Endothelial cell of umbilical vein (primary cell): ENCODE measurements around the gene H2AZ1. TPM values are rescaled to one million over a fixed set of nuclear protein-coding genes. Genes with fewer than 3 reads are reported as not detected.
A peak's percentile ranks its signal among the peaks of the same experiment; 100 is the strongest.

ENCODE experiments used
- Bru-seq: library from RNA; stranded (reverse); fragments of 400-500 nt; gene quantifications from one replicate; lab custom pipeline; 2021; lab: Mats Ljungman, UMichigan
- BruChase-seq, 2 experiments: library from RNA; stranded (reverse); fragments of 400-500 nt; gene quantifications; one replicate each; lab custom pipeline; 2021; lab: Mats Ljungman, UMichigan
- BruUV-seq: library from RNA; stranded (reverse); fragments of 400-500 nt; replicated peaks from 2 replicates; lab custom pipeline; 2021; lab: Mats Ljungman, UMichigan
- CTCF ChIA-PET: fragments of 300-600, 350-600 bp; sonication (Branson Sonifier 250); formaldehyde crosslinking; loops from one replicate; lab custom pipeline; 2021; ENCODE audit warnings: antibody characterized with exemption, inconsistent platforms; lab: Charles Lee
- POLR2A ChIA-PET: fragments of 300-600, 350-600 bp; sonication (Branson Sonifier 250); formaldehyde crosslinking; loops from one replicate; lab custom pipeline; 2021; ENCODE audit warnings: antibody characterized with exemption, inconsistent platforms; lab: Charles Lee
- DNase-seq: peaks from one replicate; pipeline ENCODE4 v3.0.0-alpha.2; 2011; ENCODE audit warnings: low read depth, low spot score
- FAIRE-seq: peaks from 2 replicates; lab custom pipeline; 2011; peaks lifted over from hg19 to GRCh38; lab: Jason Lieb, UNC
- H2AFZ ChIP-seq: 2 replicates; pipeline ENCODE4 v1.6.0; 2012; ENCODE audit warnings: low read depth, low read length, control low read depth, inconsistent platforms
- H3K27ac ChIP-seq: 2 replicates; pipeline ENCODE4 v1.5.1; 2011; ENCODE audit warnings: low read depth, mild to moderate bottlenecking, control low read depth, low read length, moderate library complexity; ENCODE audit not compliant: insufficient read depth
- H3K27me3 ChIP-seq, 2 experiments: 2 replicates each; pipeline versions ENCODE4 v1.6.0 to v1.6.1; 2011; ENCODE audit warnings: low read length in 2 of 2, mixed read lengths in 1 of 2; ENCODE audit not compliant: control insufficient read depth in 2 of 2, insufficient read depth in 2 of 2
- H3K36me3 ChIP-seq, 2 experiments: 2 replicates in 1 of 2; 3 replicates in 1 of 2; pipeline ENCODE4 v1.5.1; 2011; ENCODE audit warnings: low read length in 2 of 2, mild to moderate bottlenecking in 1 of 2, moderate library complexity in 1 of 2; ENCODE audit not compliant: control insufficient read depth in 2 of 2, insufficient read depth in 2 of 2; ENCODE audit errors: extremely low read depth in 1 of 2
- H3K4me1 ChIP-seq: 3 replicates; pipeline ENCODE4 v1.5.1; 2011; ENCODE audit warnings: mild to moderate bottlenecking, low read length; ENCODE audit not compliant: control insufficient read depth, insufficient read depth; ENCODE audit errors: extremely low read depth
- H3K4me2 ChIP-seq: 2 replicates; pipeline ENCODE4 v1.6.1; 2011; ENCODE audit warnings: low read length, control low read depth, mixed read lengths; ENCODE audit not compliant: insufficient read depth
- H3K4me3 ChIP-seq, 3 experiments: fragments of 200-600 bp in 1 of 3; sonication (generic), shearing (Covaris generic) in 1 of 3; replicated peaks in 1 of 3; 2 replicates each; pipeline ENCODE4 v1.5.1; 2011 to 2016; ENCODE audit warnings: control low read depth in 3 of 3, low read length in 3 of 3, mild to moderate bottlenecking in 2 of 3, inconsistent platforms in 1 of 3, low read depth in 1 of 3, moderate library complexity in 1 of 3; ENCODE audit not compliant: insufficient read depth in 1 of 3
- H3K79me2 ChIP-seq: 2 replicates; pipeline ENCODE4 v1.6.0; 2012; ENCODE audit warnings: low read length, inconsistent platforms; ENCODE audit not compliant: control insufficient read depth, insufficient read depth
- H3K9ac ChIP-seq: replicated peaks from 2 replicates; pipeline ENCODE3; 2011; ENCODE audit warnings: low read length, control low read depth; ENCODE audit not compliant: insufficient read depth; ENCODE audit errors: extremely low read depth
- H3K9me1 ChIP-seq: replicated peaks from 3 replicates; pipeline ENCODE4 v1.6.0; 2011; ENCODE audit warnings: mild to moderate bottlenecking, low read length; ENCODE audit not compliant: control insufficient read depth, insufficient read depth; ENCODE audit errors: extremely low read depth
- H3K9me3 ChIP-seq: replicated peaks from 2 replicates; pipeline ENCODE4 v1.5.1; 2012; ENCODE audit warnings: low read length, inconsistent platforms; ENCODE audit not compliant: control insufficient read depth, insufficient read depth
- H4K20me1 ChIP-seq: replicated peaks from 2 replicates; pipeline ENCODE3; 2011; ENCODE audit warnings: mild to moderate bottlenecking, low read length; ENCODE audit not compliant: control insufficient read depth, insufficient read depth; ENCODE audit errors: extremely low read depth
- MYC ChIP-seq: IDR thresholded peaks from one replicate; pipeline ENCODE4 v1.6.1; 2011; ENCODE audit warnings: mild to moderate bottlenecking, low read depth, low read length
- POLR2A ChIP-seq: IDR thresholded peaks from 2 replicates; pipeline ENCODE4 v1.6.1; 2012; ENCODE audit warnings: low read depth, mild to moderate bottlenecking, control low read depth, low read length
- POLR2AphosphoS5 ChIP-seq: IDR thresholded peaks from 2 replicates; pipeline ENCODE4 v1.6.1; 2012; ENCODE audit warnings: low read depth, mild to moderate bottlenecking, control low read depth, low read length, moderate library complexity; ENCODE audit not compliant: insufficient read depth
- dilution Hi-C: fragments of 300-500 bp; cut with MboI; formaldehyde crosslinking; loops from one replicate; pipeline ENCODE4 v1.15.0; 2019; ENCODE audit warnings: low sequenced_read_pairs; ENCODE audit not compliant: extremely low pct_ligation_motif_present
- intact Hi-C: fragments of 100-400 bp; cut with micrococcal nuclease; formaldehyde crosslinking; loops from one replicate; pipeline ENCODE4 v1.10.0; 2022
- long read RNA-seq: library from polyadenylated mRNA; stranded (forward); transcript quantifications from one replicate; pipeline ENCODE4 v2.0.0, GENCODE V29; 2021
- polyA minus RNA-seq, 3 experiments: library from RNA; depleted of rRNA, polyadenylated mRNA; stranded (reverse); fragments of >200 nt; gene quantifications; 1 replicate in 1 of 3; 2 replicates in 2 of 3; pipeline ENCODE4 v1.2.3, GENCODE V29; 2011
- polyA plus RNA-seq, 4 experiments: library from polyadenylated mRNA; depleted of rRNA in 3 of 4; stranded (reverse) in 3 of 4; unstranded in 1 of 4; fragments of >200 nt; gene quantifications; 2 replicates each; pipeline versions ENCODE4 v1.2.1 to v1.2.3, GENCODE V29; 2011 to 2012; ENCODE audit warnings: missing spikeins in 1 of 4
- total RNA-seq: library from RNA; stranded (reverse); gene quantifications from 2 replicates; pipeline ENCODE4 v1.2.3, GENCODE V29; 2021
- TF ChIP-seq, protein P1 (sequence below): IDR thresholded peaks from 2 replicates; pipeline ENCODE4 v1.6.1; 2011; ENCODE audit not compliant: insufficient read depth, insufficient read length

The H2AZ1 gene
- total RNA-seq (682 and 704 TPM in 2 replicates), polyA plus RNA-seq (415 and 715 TPM in 2 replicates), polyA minus RNA-seq (228 and 255 TPM in 2 replicates), Bru-seq, nascent RNA (percentile 98 among the genes with signal in this experiment), BruChase-seq, experiment 1, labeled RNA remaining after a 6-hour chase (percentile 100 among the genes with signal in this experiment), BruChase-seq, experiment 2, labeled RNA remaining after a 2-hour chase (percentile 100 among the genes with signal in this experiment)
- 690 and 735 TPM in 2 replicates for polyA plus RNA-seq (2011; cell fraction: cytosol; rRNA removed)
- polyA plus RNA-seq (2011; cell fraction: nucleus; rRNA removed): 301 and 439 TPM in 2 replicates
- 371 and 961 TPM in 2 replicates for polyA plus RNA-seq (2012)
- polyA minus RNA-seq (2011; cell fraction: cytosol; rRNA and poly(A)+ RNA removed): 202 TPM
- polyA minus RNA-seq (2011; cell fraction: nucleus; rRNA and poly(A)+ RNA removed): 73.2 and 85.6 TPM in 2 replicates
- long read RNA-seq, transcript H2AFZ-201 (5 exons, 979 nt): major isoform, 2,688 of 2,826 reads
- long read RNA-seq, transcript H2AFZ-203 (4 exons, 1,254 nt): minor isoform, 17 of 2,826 reads
- long read RNA-seq, partial matches to known transcripts: 29 of 2,826 reads
- long read RNA-seq, other reads (novel, unspliced or antisense): 89 of 2,826 reads

DNA sequence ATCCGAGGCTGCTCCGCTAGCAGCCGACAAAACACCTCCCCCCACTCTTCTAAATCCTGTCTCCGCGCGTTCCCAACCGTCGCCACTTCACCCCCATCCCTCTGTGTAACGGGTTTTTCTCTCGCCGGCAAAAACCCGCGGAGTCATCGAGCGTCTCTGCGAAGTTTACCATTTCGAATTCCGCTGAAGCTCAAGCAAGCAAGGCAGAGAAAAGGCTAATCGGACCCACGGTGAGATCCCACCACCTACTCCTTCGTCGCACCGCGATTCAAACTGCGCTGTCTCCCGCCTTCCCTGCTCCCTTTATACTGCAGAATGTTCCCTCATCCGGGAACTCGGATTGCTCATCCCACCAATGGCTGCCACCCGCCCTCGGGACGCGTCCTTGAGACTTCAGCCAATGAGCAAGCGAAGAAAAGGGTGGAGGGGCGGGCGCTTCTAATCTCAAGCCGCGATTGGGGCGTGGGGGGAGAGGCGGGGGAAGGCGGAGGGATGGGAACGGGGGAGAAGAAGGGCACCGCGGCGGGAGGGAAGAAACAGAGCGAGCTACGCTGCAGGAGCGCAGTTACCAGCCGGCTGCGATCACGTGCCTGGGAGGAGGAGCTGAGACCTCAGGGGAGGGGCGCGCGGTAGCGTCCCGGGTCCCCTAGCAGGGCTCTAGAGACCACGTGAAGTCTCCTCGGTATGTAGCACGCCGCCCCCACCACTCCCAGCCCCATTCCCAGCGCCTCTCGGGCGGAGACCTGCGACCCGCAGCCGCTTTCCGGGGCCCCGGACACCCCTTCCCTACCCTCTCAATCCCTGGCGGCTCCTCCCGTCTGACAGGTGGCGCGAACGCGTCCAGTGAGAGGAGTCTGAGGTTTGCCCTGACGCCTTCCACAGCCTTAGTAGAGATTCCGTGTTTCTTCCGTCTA, at the start of gene H2AZ1:
H2AZ1 (minus strand) TSS at position 277 of the 914 bp plus-strand sequence; CDS start at position 172, 105 bp downstream.
- TF ChIP-seq POLR2A (peak; percentile 98), POLR2AphosphoS5 (peak; percentile 98), MYC (no peak)
- TF ChIP-seq, protein P1, sequence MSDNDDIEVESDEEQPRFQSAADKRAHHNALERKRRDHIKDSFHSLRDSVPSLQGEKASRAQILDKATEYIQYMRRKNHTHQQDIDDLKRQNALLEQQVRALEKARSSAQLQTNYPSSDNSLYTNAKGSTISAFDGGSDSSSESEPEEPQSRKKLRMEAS: peak; percentile 91
- Histone ChIP-seq H3K36me3 (peaks cover 0 to 4% of the 10 kb centered on the region in 2 experiments), H2AFZ (peak within 1 kb of the TSS; percentile 96), H3K9me1 (no peaks in the 10 kb centered on the region), H3K9me3 (no peaks in the 10 kb centered on the region), H3K79me2 (peaks cover 35% of the 10 kb centered on the region), H3K4me1 (peaks cover 30% of the 10 kb centered on the region), H3K4me3 (peak within 1 kb of the TSS; percentile 83 to 88 (median 87)), H3K9ac (peak within 1 kb of the TSS; percentile 90), H3K4me2 (peak within 1 kb of the TSS; percentile 95), H3K27ac (peak within 1 kb of the TSS; percentile 75), H3K27me3 (no peaks in the 10 kb centered on the region), H4K20me1 (no peaks in the 10 kb centered on the region)
- peak; percentile 99 for DNase-seq
- no TSS peak for BruUV-seq
- intact Hi-C loops: loop anchor here (1.0 to 10.0 kb wide), 7 partner anchors 56 to 1397 kb away; partner anchors contain the start of genes EMCN, LAMTOR3 and PPP3CA
- dilution Hi-C loops: no loop called here
- FAIRE-seq: peak; percentile 88
- CTCF ChIA-PET: interaction anchor here (0.7 to 1.1 kb wide), 2 partner anchors 25 to 48 kb away, joined by 3 to 4 read pairs; no protein-coding TSS in a partner anchor
- POLR2A ChIA-PET: interaction anchor here (0.6 to 1.4 kb wide), 5 partner anchors 9 to 788 kb away, joined by 3 to 8 read pairs (median 4); partner anchors contain the start of genes LAMTOR3 and TRMT10A
